H9 (cell line): ENCODE results near the gene SCAF1. TPM values are rescaled to one million over a fixed set of nuclear protein-coding genes. Genes with fewer than 3 reads are reported as not detected.

ENCODE experiments used
- DNase-seq: peaks from one replicate; pipeline ENCODE4 v3.0.0-alpha.2; 2017
- H2AFZ ChIP-seq: one replicate; pipeline ENCODE4 v1.6.1; 2013; ENCODE audit warnings: mild to moderate bottlenecking, low read length, control low read depth, moderate library complexity
- H2AK5ac ChIP-seq: 2 replicates; pipeline ENCODE4 v1.6.1; 2013; ENCODE audit warnings: low read length, control low read depth, mixed read lengths; ENCODE audit not compliant: insufficient read length
- H2BK120ac ChIP-seq: one replicate; pipeline ENCODE4 v1.6.1; 2013; ENCODE audit warnings: low read depth, mild to moderate bottlenecking, low read length, control low read depth, inconsistent platforms; ENCODE audit not compliant: poor library complexity, severe bottlenecking
- H2BK12ac ChIP-seq: 2 replicates; pipeline ENCODE4 v1.6.1; 2013; ENCODE audit warnings: low read length, control low read depth, mixed read lengths, low read depth; ENCODE audit not compliant: insufficient read length
- H2BK15ac ChIP-seq: 2 replicates; pipeline ENCODE4 v1.6.1; 2013; ENCODE audit warnings: low read depth, low read length, control low read depth
- H2BK20ac ChIP-seq: one replicate; pipeline ENCODE4 v1.6.1; 2013; ENCODE audit warnings: low read depth, mild to moderate bottlenecking, low read length, control low read depth, inconsistent platforms; ENCODE audit not compliant: poor library complexity, severe bottlenecking
- H2BK5ac ChIP-seq: 2 replicates; pipeline ENCODE4 v1.6.1; 2013; ENCODE audit warnings: low read length, control low read depth, mixed read lengths; ENCODE audit not compliant: insufficient read length
- H3K14ac ChIP-seq: 2 replicates; pipeline ENCODE4 v1.6.1; 2013; ENCODE audit warnings: low read length, control low read depth; ENCODE audit not compliant: insufficient read depth
- H3K18ac ChIP-seq: 2 replicates; pipeline ENCODE4 v1.6.1; 2013; ENCODE audit warnings: low read depth, mild to moderate bottlenecking, mixed read lengths, low read length, control low read depth; ENCODE audit not compliant: insufficient read length
- H3K23ac ChIP-seq: 2 replicates; pipeline ENCODE4 v1.6.1; 2013; ENCODE audit warnings: low read length, control low read depth, mixed read lengths, low read depth; ENCODE audit not compliant: insufficient read length
- H3K23me2 ChIP-seq: 2 replicates; pipeline ENCODE4 v1.6.1; 2013; ENCODE audit warnings: low read depth, mild to moderate bottlenecking, mixed read lengths, low read length, control low read depth; ENCODE audit not compliant: insufficient read length, poor library complexity, severe bottlenecking
- H3K27ac ChIP-seq: 2 replicates; pipeline ENCODE4 v1.5.1; 2013; ENCODE audit warnings: low read length, control low read depth, mixed read lengths, low read depth; ENCODE audit not compliant: insufficient read length
- H3K27me3 ChIP-seq: 2 replicates; pipeline ENCODE4 v1.6.1; 2013; ENCODE audit warnings: low read length, control low read depth, inconsistent platforms; ENCODE audit not compliant: insufficient read depth
- H3K4ac ChIP-seq: 2 replicates; pipeline ENCODE4 v1.6.1; 2013; ENCODE audit warnings: low read depth, mild to moderate bottlenecking, control low read depth, inconsistent platforms, low read length, moderate library complexity
- H3K4me1 ChIP-seq: 2 replicates; pipeline ENCODE4 v1.6.1; 2013; ENCODE audit warnings: low read length, control low read depth, inconsistent platforms; ENCODE audit not compliant: insufficient read depth
- H3K4me2 ChIP-seq: 2 replicates; pipeline ENCODE4 v1.6.1; 2013; ENCODE audit warnings: low read length, control low read depth, mixed read lengths; ENCODE audit not compliant: insufficient read length, insufficient read depth
- H3K56ac ChIP-seq: 2 replicates; pipeline ENCODE4 v1.6.1; 2013; ENCODE audit warnings: low read depth, mild to moderate bottlenecking, mixed read lengths, low read length, control low read depth; ENCODE audit not compliant: insufficient read length
- H3K79me1 ChIP-seq: 2 replicates; pipeline ENCODE4 v1.6.1; 2013; ENCODE audit warnings: low read depth, mild to moderate bottlenecking, moderate library complexity, low read length, control low read depth, inconsistent platforms; ENCODE audit not compliant: insufficient read depth, poor library complexity, severe bottlenecking
- H3K79me2 ChIP-seq: 2 replicates; pipeline ENCODE4 v1.6.1; 2013; ENCODE audit warnings: low read length, control low read depth, inconsistent platforms; ENCODE audit not compliant: insufficient read depth
- H3K9ac ChIP-seq: 2 replicates; pipeline ENCODE4 v1.6.1; 2013; ENCODE audit warnings: low read length, control low read depth, mixed read lengths; ENCODE audit not compliant: insufficient read length; ENCODE audit errors: extremely low read depth
- H3K9me3 ChIP-seq: one replicate; pipeline ENCODE4 v1.6.1; 2013; ENCODE audit warnings: low read depth, low read length, inconsistent platforms; ENCODE audit not compliant: control insufficient read depth
- H3T11ph ChIP-seq: one replicate; pipeline ENCODE4 v1.6.1; 2013; ENCODE audit warnings: mild to moderate bottlenecking, low read length, control low read depth, inconsistent platforms
- H4K20me1 ChIP-seq: one replicate; pipeline ENCODE4 v1.6.1; 2013; ENCODE audit not compliant: control insufficient read depth, insufficient read length, insufficient read depth
- H4K5ac ChIP-seq: 2 replicates; pipeline ENCODE4 v1.6.1; 2013; ENCODE audit warnings: low read depth, mild to moderate bottlenecking, mixed read lengths, low read length, control low read depth; ENCODE audit not compliant: insufficient read length
- H4K8ac ChIP-seq: replicated peaks from 2 replicates; pipeline ENCODE4 v1.6.1; 2013; ENCODE audit warnings: low read length, control low read depth, mixed read lengths, low read depth; ENCODE audit not compliant: insufficient read length
- H4K91ac ChIP-seq: 2 replicates; pipeline ENCODE4 v1.6.1; 2013; ENCODE audit warnings: low read depth, mild to moderate bottlenecking, moderate library complexity, mixed read lengths, low read length, control low read depth; ENCODE audit not compliant: insufficient read length
- H3K27ac Mint-ChIP-seq, 3 experiments: 2 replicates in 2 of 3; 3 replicates in 1 of 3; pipeline ENCODE4 v1.8.0; 2020 to 2021; ENCODE audit warnings: mixed read lengths in 3 of 3, mild to moderate bottlenecking in 1 of 3, moderate library complexity in 1 of 3
- H3K27me3 Mint-ChIP-seq: 2 replicates; pipeline ENCODE4 v1.8.0; 2021; ENCODE audit warnings: low read depth, mild to moderate bottlenecking, moderate library complexity, mixed read lengths
- H3K36me3 Mint-ChIP-seq, 3 experiments: 2 replicates in 2 of 3; 3 replicates in 1 of 3; pipeline ENCODE4 v1.8.0; 2020 to 2021; ENCODE audit warnings: low read depth in 3 of 3, mixed read lengths in 3 of 3; ENCODE audit not compliant: insufficient read depth in 1 of 3
- H3K4me1 Mint-ChIP-seq, 2 experiments: 2 replicates each; pipeline ENCODE4 v1.8.0; 2020; ENCODE audit warnings: mixed read lengths in 2 of 2
- H3K4me3 Mint-ChIP-seq, 2 experiments: 2 replicates in 1 of 2; 3 replicates in 1 of 2; pipeline ENCODE4 v1.8.0; 2020 to 2021; ENCODE audit warnings: mild to moderate bottlenecking in 2 of 2, mixed read lengths in 2 of 2, moderate library complexity in 1 of 2
- H3K9me3 Mint-ChIP-seq, 2 experiments: 2 replicates in 1 of 2; 3 replicates in 1 of 2; pipeline ENCODE4 v1.8.0; 2020; ENCODE audit warnings: mild to moderate bottlenecking in 2 of 2, mixed read lengths in 2 of 2, moderate library complexity in 1 of 2
- CTCF ChIP-seq: fragments of 200-600 bp; sonication (generic); conservative IDR thresholded peaks from 3 replicates; pipeline ENCODE4 v1.8.0; 2021; ENCODE audit warnings: antibody characterized with exemption, mild to moderate bottlenecking
- WGBS: extraction: QIAGEN DNeasy Blood & Tissue Kit; methylation state at CpG from one replicate; pipeline ENCODE4 v1.1.7; 2013; ENCODE audit warnings: missing lambda C conversion rate, low lambda C conversion rate, mixed read lengths; ENCODE audit not compliant: insufficient read length; ENCODE audit errors: extremely low coverage; 5-methylcytosine and 5-hydroxymethylcytosine counted together
- total RNA-seq: library from RNA; stranded (reverse); gene quantifications from 2 replicates; pipeline ENCODE4 v1.2.1, GENCODE V29; 2021

The SCAF1 gene
- total RNA-seq, 1 experiment from 2014 or later: 85.3 TPM

- peaks cover 9% of the 10 kb centered on the region for H3K79me2 ChIP-seq
These were observed 3.6 kb downstream of the SCAF1 start for GRCh38 chr19:49645592-49645991.

More at GRCh38 chr19:49645592-49645991, 3.6 kb downstream of the SCAF1 start:
- Histone ChIP-seq H4K5ac (no peak overlapping the region), H4K91ac (no peak overlapping the region), H3K14ac (no peak overlapping the region; the same call in 1 of the 2 replicates), H3K27me3 (no peaks in the 10 kb centered on the region), H2BK120ac (no peak overlapping the region), H3K23me2 (peaks cover 14% of the 10 kb centered on the region), H2AK5ac (no peak overlapping the region), H3K4me1 (no peaks in the 10 kb centered on the region; the same call in 1 of the 2 replicates), H2AFZ (no peak overlapping the region), H4K20me1 (no peaks in the 10 kb centered on the region), H3K56ac (no peak overlapping the region), H3K18ac (no peak overlapping the region), H3K4me2 (no peak overlapping the region), H2BK15ac (no peak overlapping the region), H3K9me3 (no peaks in the 10 kb centered on the region), H3K79me1 (peaks cover 13% of the 10 kb centered on the region), H3K27ac (no peak overlapping the region), H3K4ac (no peak overlapping the region), H2BK12ac (no peak overlapping the region), H3T11ph (no peak overlapping the region), H2BK20ac (no peak overlapping the region), H3K9ac (no peak overlapping the region), H3K23ac (no peak overlapping the region), H4K8ac (no peak overlapping the region), H2BK5ac (no peak overlapping the region)
- Mint-ChIP-seq H3K27me3 (no peaks in the 10 kb centered on the region), H3K9me3 (no peaks in the 10 kb centered on the region; a peak in 2 of 5 replicates), H3K27ac (peak overlapping the region in 1 of 3 experiments; percentile 75; a peak in 2 of 7 replicates), H3K4me3 (no peak overlapping the region; a peak in 2 of 5 replicates), H3K36me3 (peaks cover 22 to 56% (median 47%) of the 10 kb centered on the region in 3 experiments), H3K4me1 (peaks cover 29 to 37% of the 10 kb centered on the region in 2 experiments)
- DNase-seq: no peak
- no peak for TF ChIP-seq CTCF
- WGBS: no CpG with 5 or more reads among the region's 11 CpGs
